Endothelial cell of umbilical vein (primary cell): ENCODE measurements around the gene PRRX1. TPM values are rescaled to one million over a fixed set of nuclear protein-coding genes. Genes with fewer than 3 reads are reported as not detected.

ENCODE experiments used
- BruUV-seq: library from RNA; stranded (reverse); fragments of 400-500 nt; replicated peaks from 2 replicates; lab custom pipeline; 2021; lab: Mats Ljungman, UMichigan
- CTCF ChIA-PET: fragments of 300-600, 350-600 bp; sonication (Branson Sonifier 250); formaldehyde crosslinking; loops from one replicate; lab custom pipeline; 2021; ENCODE audit warnings: antibody characterized with exemption, inconsistent platforms; lab: Charles Lee
- POLR2A ChIA-PET: fragments of 300-600, 350-600 bp; sonication (Branson Sonifier 250); formaldehyde crosslinking; loops from one replicate; lab custom pipeline; 2021; ENCODE audit warnings: antibody characterized with exemption, inconsistent platforms; lab: Charles Lee
- DNase-seq: peaks from one replicate; pipeline ENCODE4 v3.0.0-alpha.2; 2011; ENCODE audit warnings: low read depth, low spot score
- FAIRE-seq: peaks from 2 replicates; lab custom pipeline; 2011; peaks lifted over from hg19 to GRCh38; lab: Jason Lieb, UNC
- H2AFZ ChIP-seq: 2 replicates; pipeline ENCODE4 v1.6.0; 2012; ENCODE audit warnings: low read depth, low read length, control low read depth, inconsistent platforms
- H3K27ac ChIP-seq: 2 replicates; pipeline ENCODE4 v1.5.1; 2011; ENCODE audit warnings: low read depth, mild to moderate bottlenecking, control low read depth, low read length, moderate library complexity; ENCODE audit not compliant: insufficient read depth
- H3K27me3 ChIP-seq, 2 experiments: 2 replicates each; pipeline versions ENCODE4 v1.6.0 to v1.6.1; 2011; ENCODE audit warnings: low read length in 2 of 2, mixed read lengths in 1 of 2; ENCODE audit not compliant: control insufficient read depth in 2 of 2, insufficient read depth in 2 of 2
- H3K36me3 ChIP-seq, 2 experiments: 2 replicates in 1 of 2; 3 replicates in 1 of 2; pipeline ENCODE4 v1.5.1; 2011; ENCODE audit warnings: low read length in 2 of 2, mild to moderate bottlenecking in 1 of 2, moderate library complexity in 1 of 2; ENCODE audit not compliant: control insufficient read depth in 2 of 2, insufficient read depth in 2 of 2; ENCODE audit errors: extremely low read depth in 1 of 2
- H3K4me1 ChIP-seq: 3 replicates; pipeline ENCODE4 v1.5.1; 2011; ENCODE audit warnings: mild to moderate bottlenecking, low read length; ENCODE audit not compliant: control insufficient read depth, insufficient read depth; ENCODE audit errors: extremely low read depth
- H3K4me2 ChIP-seq: 2 replicates; pipeline ENCODE4 v1.6.1; 2011; ENCODE audit warnings: low read length, control low read depth, mixed read lengths; ENCODE audit not compliant: insufficient read depth
- H3K4me3 ChIP-seq, 3 experiments: fragments of 200-600 bp in 1 of 3; sonication (generic), shearing (Covaris generic) in 1 of 3; replicated peaks in 1 of 3; 2 replicates each; pipeline ENCODE4 v1.5.1; 2011 to 2016; ENCODE audit warnings: control low read depth in 3 of 3, low read length in 3 of 3, mild to moderate bottlenecking in 2 of 3, inconsistent platforms in 1 of 3, low read depth in 1 of 3, moderate library complexity in 1 of 3; ENCODE audit not compliant: insufficient read depth in 1 of 3
- H3K79me2 ChIP-seq: 2 replicates; pipeline ENCODE4 v1.6.0; 2012; ENCODE audit warnings: low read length, inconsistent platforms; ENCODE audit not compliant: control insufficient read depth, insufficient read depth
- H3K9ac ChIP-seq: replicated peaks from 2 replicates; pipeline ENCODE3; 2011; ENCODE audit warnings: low read length, control low read depth; ENCODE audit not compliant: insufficient read depth; ENCODE audit errors: extremely low read depth
- H3K9me1 ChIP-seq: replicated peaks from 3 replicates; pipeline ENCODE4 v1.6.0; 2011; ENCODE audit warnings: mild to moderate bottlenecking, low read length; ENCODE audit not compliant: control insufficient read depth, insufficient read depth; ENCODE audit errors: extremely low read depth
- H3K9me3 ChIP-seq: replicated peaks from 2 replicates; pipeline ENCODE4 v1.5.1; 2012; ENCODE audit warnings: low read length, inconsistent platforms; ENCODE audit not compliant: control insufficient read depth, insufficient read depth
- H4K20me1 ChIP-seq: replicated peaks from 2 replicates; pipeline ENCODE3; 2011; ENCODE audit warnings: mild to moderate bottlenecking, low read length; ENCODE audit not compliant: control insufficient read depth, insufficient read depth; ENCODE audit errors: extremely low read depth
- EZH2 ChIP-seq: IDR thresholded peaks from 2 replicates; pipeline ENCODE4 v1.6.1; 2012; ENCODE audit warnings: borderline replicate concordance, low read depth, mild to moderate bottlenecking, moderate library complexity, low read length, inconsistent platforms; ENCODE audit not compliant: severe bottlenecking
- FOS ChIP-seq: IDR thresholded peaks from 2 replicates; pipeline ENCODE4 v1.6.1; 2011; ENCODE audit warnings: mild to moderate bottlenecking, low read length, moderate library complexity, borderline replicate concordance; ENCODE audit not compliant: insufficient read depth
- GATA2 ChIP-seq: IDR thresholded peaks from 2 replicates; pipeline ENCODE4 v1.7.0; 2011; ENCODE audit warnings: low read depth, mild to moderate bottlenecking, moderate library complexity, mixed read lengths, low read length; ENCODE audit not compliant: insufficient read length, insufficient read depth
- JUN ChIP-seq: IDR thresholded peaks from 2 replicates; pipeline ENCODE4 v1.6.1; 2011; ENCODE audit warnings: borderline replicate concordance, low read depth; ENCODE audit not compliant: insufficient read length, insufficient read depth
- MYC ChIP-seq: IDR thresholded peaks from one replicate; pipeline ENCODE4 v1.6.1; 2011; ENCODE audit warnings: mild to moderate bottlenecking, low read depth, low read length
- POLR2A ChIP-seq: IDR thresholded peaks from 2 replicates; pipeline ENCODE4 v1.6.1; 2012; ENCODE audit warnings: low read depth, mild to moderate bottlenecking, control low read depth, low read length
- POLR2AphosphoS5 ChIP-seq: IDR thresholded peaks from 2 replicates; pipeline ENCODE4 v1.6.1; 2012; ENCODE audit warnings: low read depth, mild to moderate bottlenecking, control low read depth, low read length, moderate library complexity; ENCODE audit not compliant: insufficient read depth
- dilution Hi-C: fragments of 300-500 bp; cut with MboI; formaldehyde crosslinking; loops from one replicate; pipeline ENCODE4 v1.15.0; 2019; ENCODE audit warnings: low sequenced_read_pairs; ENCODE audit not compliant: extremely low pct_ligation_motif_present
- intact Hi-C: fragments of 100-400 bp; cut with micrococcal nuclease; formaldehyde crosslinking; loops from one replicate; pipeline ENCODE4 v1.10.0; 2022
- polyA plus RNA-seq, 4 experiments: library from polyadenylated mRNA; depleted of rRNA in 3 of 4; stranded (reverse) in 3 of 4; unstranded in 1 of 4; fragments of >200 nt; gene quantifications; 2 replicates each; pipeline versions ENCODE4 v1.2.1 to v1.2.3, GENCODE V29; 2011 to 2012; ENCODE audit warnings: missing spikeins in 1 of 4
- total RNA-seq: library from RNA; stranded (reverse); gene quantifications from 2 replicates; pipeline ENCODE4 v1.2.3, GENCODE V29; 2021
- TF ChIP-seq, protein P1 (sequence below): IDR thresholded peaks from 2 replicates; pipeline ENCODE4 v1.6.1; 2011; ENCODE audit not compliant: insufficient read depth, insufficient read length
- TF ChIP-seq, protein P2 (sequence below), 2 donors: IDR thresholded peaks; 1 replicate in 1 of 2; 2 replicates in 1 of 2; pipeline ENCODE4 v1.5.1; 2011; ENCODE audit warnings: low read length in 2 of 2, mild to moderate bottlenecking in 2 of 2, moderate library complexity in 2 of 2, control low read depth in 1 of 2, inconsistent platforms in 1 of 2, low read depth in 1 of 2; ENCODE audit not compliant: insufficient read depth in 1 of 2; ENCODE audit errors: extremely low read depth in 1 of 2

Gene PRRX1
- total and polyA plus RNA-seq, 2 donors (not counting 3 experiments of a cell fraction or from before 2014, with no cell fraction given), result 0.03 TPM; not detected in 1

DNA sequence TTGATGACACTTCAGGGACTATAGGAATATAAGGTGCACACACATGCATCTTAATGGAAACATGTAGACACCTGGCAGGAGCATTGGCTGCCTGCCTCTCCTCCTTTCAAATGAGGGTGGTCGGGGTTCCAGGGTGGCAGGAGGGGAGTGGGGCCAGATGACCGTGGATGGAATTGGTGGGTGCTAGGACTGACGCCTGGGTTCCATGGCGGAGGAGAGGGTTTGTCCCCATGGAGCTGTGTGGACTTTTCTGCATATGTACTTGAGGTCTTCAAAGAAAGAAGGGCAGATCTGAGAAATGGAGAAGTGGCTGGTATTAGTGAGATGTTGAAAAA, 7.7 kb downstream of the PRRX1 start:
- DNase-seq (no peak), FAIRE-seq (no peak)
- intact Hi-C loops, result loop anchor here (1.0 to 10.0 kb wide), 4 partner anchors 94 to 553 kb away; no protein-coding TSS in a partner anchor
- Histone ChIP-seq H3K4me2 (no peak overlapping the region), H3K9me3 (no peaks in the 10 kb centered on the region), H3K27ac (no peak overlapping the region), H2AFZ (no peak overlapping the region), H3K4me1 (no peaks in the 10 kb centered on the region), H3K4me3 (no peak overlapping the region), H3K9me1 (no peaks in the 10 kb centered on the region), H3K79me2 (no peaks in the 10 kb centered on the region), H3K27me3 (peaks cover 22 to 24% of the 10 kb centered on the region in 2 experiments), H3K9ac (no peak overlapping the region), H4K20me1 (no peaks in the 10 kb centered on the region), H3K36me3 (no peaks in the 10 kb centered on the region)
- TF ChIP-seq FOS, result no peak
- no peak for TF ChIP-seq JUN
- TF ChIP-seq MYC, result no peak
- no peak for TF ChIP-seq GATA2
- TF ChIP-seq, protein P1, sequence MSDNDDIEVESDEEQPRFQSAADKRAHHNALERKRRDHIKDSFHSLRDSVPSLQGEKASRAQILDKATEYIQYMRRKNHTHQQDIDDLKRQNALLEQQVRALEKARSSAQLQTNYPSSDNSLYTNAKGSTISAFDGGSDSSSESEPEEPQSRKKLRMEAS, result no peak
- TF ChIP-seq POLR2A, result no peak
- TF ChIP-seq POLR2AphosphoS5, result no peak
- TF ChIP-seq, protein P2, sequence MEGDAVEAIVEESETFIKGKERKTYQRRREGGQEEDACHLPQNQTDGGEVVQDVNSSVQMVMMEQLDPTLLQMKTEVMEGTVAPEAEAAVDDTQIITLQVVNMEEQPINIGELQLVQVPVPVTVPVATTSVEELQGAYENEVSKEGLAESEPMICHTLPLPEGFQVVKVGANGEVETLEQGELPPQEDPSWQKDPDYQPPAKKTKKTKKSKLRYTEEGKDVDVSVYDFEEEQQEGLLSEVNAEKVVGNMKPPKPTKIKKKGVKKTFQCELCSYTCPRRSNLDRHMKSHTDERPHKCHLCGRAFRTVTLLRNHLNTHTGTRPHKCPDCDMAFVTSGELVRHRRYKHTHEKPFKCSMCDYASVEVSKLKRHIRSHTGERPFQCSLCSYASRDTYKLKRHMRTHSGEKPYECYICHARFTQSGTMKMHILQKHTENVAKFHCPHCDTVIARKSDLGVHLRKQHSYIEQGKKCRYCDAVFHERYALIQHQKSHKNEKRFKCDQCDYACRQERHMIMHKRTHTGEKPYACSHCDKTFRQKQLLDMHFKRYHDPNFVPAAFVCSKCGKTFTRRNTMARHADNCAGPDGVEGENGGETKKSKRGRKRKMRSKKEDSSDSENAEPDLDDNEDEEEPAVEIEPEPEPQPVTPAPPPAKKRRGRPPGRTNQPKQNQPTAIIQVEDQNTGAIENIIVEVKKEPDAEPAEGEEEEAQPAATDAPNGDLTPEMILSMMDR (IDR thresholded peaks at IDR 0.05; ENCODE audit: extremely low read depth in 1 of 2, insufficient read depth in 1 of 2, low read depth in 1 of 2, low read length in 2 of 2), result no peak
- TF ChIP-seq EZH2, result no peak
- no TSS peak for BruUV-seq
- ChIA-PET POLR2A (no interaction called here), CTCF (interaction anchor here (7.8 kb wide), 1 partner anchor 18 kb away, joined by 45 read pairs; no protein-coding TSS in a partner anchor)
- dilution Hi-C loops, result no loop called here
